GM10266 (cell line): ENCODE results near the gene OR10H2.

Source experiments
- DNase-seq: peaks from one replicate; pipeline ENCODE4 v3.0.0; 2012; ENCODE audit errors: extremely low spot score
- CTCF ChIP-seq: IDR thresholded peaks from 2 replicates; pipeline ENCODE4 v1.5.1; 2012; ENCODE audit warnings: mild to moderate bottlenecking, low read depth; ENCODE audit not compliant: control insufficient read depth, insufficient read depth; ENCODE audit errors: missing control alignments

OR10H2 gene

GRCh38 chr19:15730538-15730937, 2.7 kb downstream of the OR10H2 start:
- no peak for DNase-seq

GRCh38 chr19:15732388-15732787, 4.6 kb downstream of the OR10H2 start:
- DNase-seq = no peak
- no peak for TF ChIP-seq CTCF

More at GRCh38 chr19:15730538-15730937, 2.7 kb downstream of the OR10H2 start:
- TF ChIP-seq CTCF = no peak

GRCh38 chr19:15733895-15734294, 6.1 kb downstream of the OR10H2 start:
- DNase-seq = no peak
- TF ChIP-seq CTCF = no peak

GRCh38 chr19:15737722-15738121, 9.9 kb downstream of the OR10H2 start, which contains the start of gene OR10H3:
OR10H3 (plus strand) TSS chr19:15737985; CDS start chr19:15741393, 3,408 bp downstream.
- DNase-seq = no peak
- no peak for TF ChIP-seq CTCF

- no peak for DNase-seq
- no peak for TF ChIP-seq CTCF
These were observed 13.0 kb downstream of the OR10H2 start for GRCh38 chr19:15740785-15741184.

GRCh38 chr19:15748239-15748638, 20.4 kb downstream of the OR10H2 start:
- no peak for TF ChIP-seq CTCF
- no peak for DNase-seq

GRCh38 chr19:15758379-15758778, 30.6 kb downstream of the OR10H2 start:
- no peak for DNase-seq
- no peak for TF ChIP-seq CTCF
